ENCODE results near the gene SBSN.

DNA sequence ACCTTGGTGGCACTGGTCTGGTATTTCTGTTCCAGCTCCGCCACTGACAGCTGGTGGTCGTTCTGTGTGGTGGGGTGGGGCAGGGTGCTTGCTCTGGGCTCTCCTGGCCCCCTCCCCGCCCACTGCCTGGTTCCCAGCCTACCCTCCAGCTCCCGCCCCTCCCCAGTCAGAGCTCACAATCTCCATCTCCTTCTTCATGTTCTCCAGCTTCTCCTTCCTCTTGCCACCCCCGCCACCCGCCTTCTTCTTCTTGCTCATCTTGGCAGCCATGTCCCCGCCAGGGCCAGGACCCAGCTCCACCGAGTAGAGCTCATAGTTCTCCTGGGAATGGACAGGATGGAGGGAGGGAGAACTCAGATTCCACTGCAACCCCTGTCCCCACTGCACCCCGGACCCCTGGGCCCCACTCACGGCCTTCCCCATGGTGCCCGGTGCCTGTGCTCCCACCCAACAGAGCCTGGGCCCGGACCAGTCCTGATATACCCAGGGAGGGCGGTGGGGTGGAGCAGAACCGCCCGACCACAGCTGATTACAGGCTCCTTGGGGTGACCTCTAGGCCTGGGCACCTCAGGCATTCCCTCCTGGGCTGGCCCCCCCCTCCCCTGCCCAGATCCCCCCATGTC is 35.2 kb upstream of the SBSN start, which contains the start of gene ATP4A:
- TF ChIP-seq, protein P1, sequence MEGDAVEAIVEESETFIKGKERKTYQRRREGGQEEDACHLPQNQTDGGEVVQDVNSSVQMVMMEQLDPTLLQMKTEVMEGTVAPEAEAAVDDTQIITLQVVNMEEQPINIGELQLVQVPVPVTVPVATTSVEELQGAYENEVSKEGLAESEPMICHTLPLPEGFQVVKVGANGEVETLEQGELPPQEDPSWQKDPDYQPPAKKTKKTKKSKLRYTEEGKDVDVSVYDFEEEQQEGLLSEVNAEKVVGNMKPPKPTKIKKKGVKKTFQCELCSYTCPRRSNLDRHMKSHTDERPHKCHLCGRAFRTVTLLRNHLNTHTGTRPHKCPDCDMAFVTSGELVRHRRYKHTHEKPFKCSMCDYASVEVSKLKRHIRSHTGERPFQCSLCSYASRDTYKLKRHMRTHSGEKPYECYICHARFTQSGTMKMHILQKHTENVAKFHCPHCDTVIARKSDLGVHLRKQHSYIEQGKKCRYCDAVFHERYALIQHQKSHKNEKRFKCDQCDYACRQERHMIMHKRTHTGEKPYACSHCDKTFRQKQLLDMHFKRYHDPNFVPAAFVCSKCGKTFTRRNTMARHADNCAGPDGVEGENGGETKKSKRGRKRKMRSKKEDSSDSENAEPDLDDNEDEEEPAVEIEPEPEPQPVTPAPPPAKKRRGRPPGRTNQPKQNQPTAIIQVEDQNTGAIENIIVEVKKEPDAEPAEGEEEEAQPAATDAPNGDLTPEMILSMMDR (IDR thresholded peaks at IDR 0.05): no peak
- TF ChIP-seq EP300 (IDR thresholded peaks at IDR 0.05): no peak

Measured in ovary (tissue), 3 donors.